Activated CD8-positive, alpha-beta memory T cell treated with anti-CD3 and anti-CD28 coated beads, Interleukin-2, amount 50 U/mL, for 1 hour (primary cell): ENCODE data around the gene DPP6.

ENCODE experiments used
- DNase-seq: peaks from one replicate; pipeline ENCODE4 v3.0.0-alpha.2; 2020; ENCODE audit errors: extremely low read depth

DPP6 gene

DNA sequence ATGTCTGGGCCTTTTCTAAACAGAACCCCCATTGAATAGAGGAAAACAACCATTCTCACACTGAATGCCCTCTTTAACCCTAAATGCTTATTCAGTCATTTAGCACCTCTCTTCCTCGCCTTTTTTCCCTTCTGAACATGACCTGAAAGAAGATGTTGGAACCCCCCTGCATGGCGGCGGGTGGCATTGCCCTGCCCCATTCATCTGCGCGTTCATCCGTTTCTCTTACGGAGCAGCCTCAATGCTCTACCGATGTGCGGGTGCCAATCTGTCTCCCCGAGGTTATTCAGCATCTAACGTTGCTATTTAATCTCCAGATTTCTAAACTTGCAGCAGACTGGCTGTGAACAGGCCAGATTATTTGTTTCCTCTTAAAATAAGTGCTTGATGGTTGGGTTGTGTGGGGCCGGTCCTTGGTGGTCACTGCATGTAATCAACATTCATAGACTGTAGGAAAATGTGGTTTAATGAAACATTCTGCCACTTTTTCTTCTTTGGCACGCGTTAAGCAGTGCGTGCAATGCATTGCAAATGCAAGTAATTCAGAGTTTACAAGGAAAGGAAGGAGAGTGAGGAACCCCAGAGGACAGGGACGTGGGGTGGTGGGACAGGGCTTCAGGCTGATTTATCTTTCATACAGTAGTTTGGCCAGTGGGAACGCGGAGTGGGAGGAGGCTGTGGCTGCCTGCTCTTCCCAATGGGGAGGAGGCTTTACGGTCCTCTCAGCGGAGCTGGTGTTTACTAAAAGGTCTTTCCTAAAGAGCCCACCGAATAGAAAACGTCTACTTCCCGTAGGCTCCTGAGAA lies 286.7 kb downstream of the DPP6 start:
- no peak for DNase-seq

DNA sequence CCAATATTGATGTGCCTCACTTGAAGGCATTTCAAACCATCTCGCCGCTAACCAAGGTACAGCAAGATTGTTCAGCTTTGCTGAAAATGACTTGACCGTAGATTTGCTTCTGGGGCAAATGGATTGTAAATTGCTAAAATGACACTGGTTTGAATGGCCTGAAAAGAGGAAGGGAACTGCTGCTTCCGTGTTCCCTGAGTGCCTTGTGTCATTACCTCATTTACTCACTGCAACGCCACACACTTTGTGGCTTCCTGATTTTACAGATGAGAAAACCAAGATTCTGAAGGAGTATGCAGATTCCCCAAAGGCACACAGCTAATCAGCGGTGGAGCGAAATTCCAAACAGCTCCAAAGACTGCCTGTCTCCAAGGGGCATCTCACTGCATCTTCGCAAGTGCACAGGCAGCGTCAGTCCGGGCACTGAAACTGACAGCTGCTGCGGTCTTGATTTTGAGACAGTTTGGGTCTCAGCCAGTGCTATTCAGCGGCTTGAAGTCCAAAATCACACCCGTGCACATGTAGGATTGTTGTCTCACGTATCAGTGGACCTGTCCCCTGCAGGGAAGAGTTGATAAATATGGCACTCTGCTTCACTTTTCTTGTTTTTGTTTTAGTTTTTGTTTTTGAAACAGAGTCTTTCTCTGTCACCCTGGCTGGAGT lies 290.9 kb downstream of the DPP6 start:
- DNase-seq: no peak

DNA sequence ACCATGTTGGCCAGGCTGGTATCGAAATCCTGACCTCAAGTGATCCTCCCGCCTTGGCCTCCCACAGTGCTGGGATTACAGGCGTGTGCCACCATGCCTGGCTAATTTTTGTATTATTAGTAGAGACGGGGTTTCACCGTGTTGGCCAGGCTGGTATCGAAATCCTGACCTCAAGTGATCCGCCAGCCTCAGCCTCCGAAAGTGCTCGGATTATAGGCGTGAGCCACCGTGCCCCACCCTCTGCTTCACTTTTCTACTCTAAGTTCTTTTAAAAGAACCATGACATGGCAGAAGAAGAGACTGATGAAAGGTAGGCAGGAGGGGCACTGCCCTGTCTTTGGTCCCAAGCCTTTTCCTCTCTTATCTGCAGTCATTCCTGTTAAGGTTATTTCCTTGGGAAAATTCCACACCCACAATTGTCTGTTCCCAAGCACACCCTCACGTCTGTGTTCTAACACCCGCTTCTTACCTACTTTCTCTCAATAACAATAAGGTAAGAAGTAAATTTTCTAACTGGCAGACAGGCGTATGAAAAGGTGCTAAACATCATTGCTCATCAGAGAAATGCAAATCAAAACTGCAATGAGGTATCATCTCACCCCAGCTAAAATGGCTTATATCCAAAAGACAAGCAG lies 291.7 kb downstream of the DPP6 start:
- no peak for DNase-seq

DNA sequence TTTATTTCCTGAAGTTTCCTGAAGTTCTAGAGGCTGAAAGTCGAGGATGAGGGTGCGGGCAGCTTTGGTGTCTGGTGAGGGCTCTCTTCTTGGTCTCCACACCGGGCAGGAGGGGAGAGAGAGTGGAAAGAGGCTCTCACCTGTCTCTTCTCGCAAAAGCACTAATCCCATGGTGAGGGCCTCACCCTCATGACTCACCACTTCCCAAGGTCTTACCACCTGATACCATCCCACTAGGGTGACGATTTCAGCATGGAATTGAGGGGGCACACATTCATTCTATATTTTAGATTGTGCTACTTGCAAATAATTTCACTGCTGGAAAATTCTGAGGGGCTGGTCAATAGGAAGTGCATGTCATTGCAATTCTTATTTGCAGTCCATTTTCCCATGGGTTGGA lies 292.9 kb downstream of the DPP6 start:
- DNase-seq: no peak

DNA sequence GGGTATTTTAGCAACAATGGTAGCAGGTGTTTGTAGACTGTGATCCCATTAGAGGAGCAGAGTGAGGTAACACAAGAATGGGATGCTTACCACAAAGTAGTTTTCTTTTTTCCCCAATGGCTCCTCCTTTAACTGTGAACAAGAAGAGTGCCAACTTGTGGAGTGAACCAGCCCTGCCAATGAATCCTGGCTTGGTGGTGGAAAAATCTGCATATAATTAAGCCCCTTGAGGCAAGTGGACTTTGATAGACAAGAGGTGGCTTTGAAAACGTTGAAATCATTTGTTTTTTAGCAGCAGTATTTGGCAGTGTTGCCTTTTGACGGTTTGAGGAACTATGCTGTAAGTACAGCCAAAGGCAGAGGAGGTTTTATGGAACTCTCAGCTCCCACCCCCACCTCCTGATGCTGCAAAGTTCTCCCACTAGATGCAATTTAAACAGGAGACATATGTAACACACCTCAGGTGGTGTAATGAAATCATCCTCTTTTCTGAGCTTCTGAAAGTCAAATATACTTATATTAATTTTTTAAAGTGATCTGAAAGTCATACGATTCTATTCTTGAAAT lies 295.6 kb downstream of the DPP6 start:
- no peak for DNase-seq

DNA sequence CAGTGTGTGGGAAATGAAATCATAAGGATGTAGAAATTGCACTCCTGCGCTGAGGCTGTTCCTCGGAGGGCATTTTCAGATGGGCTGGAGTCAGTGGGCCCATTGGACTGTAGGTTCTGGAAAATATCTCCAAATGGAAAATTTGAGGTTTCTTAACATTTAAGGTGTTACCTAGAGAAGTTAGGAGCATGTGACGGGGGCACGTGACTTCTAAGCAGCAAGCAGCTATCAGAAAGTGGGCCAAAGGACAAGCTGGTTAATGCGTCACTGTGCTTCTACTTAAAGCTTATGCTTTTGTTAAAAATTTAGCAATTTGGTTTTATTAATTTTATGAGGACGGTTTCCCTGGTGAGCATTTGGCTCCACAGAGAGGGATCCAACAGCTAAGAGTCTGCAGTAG lies 298.7 kb downstream of the DPP6 start:
- DNase-seq: no peak

DNA sequence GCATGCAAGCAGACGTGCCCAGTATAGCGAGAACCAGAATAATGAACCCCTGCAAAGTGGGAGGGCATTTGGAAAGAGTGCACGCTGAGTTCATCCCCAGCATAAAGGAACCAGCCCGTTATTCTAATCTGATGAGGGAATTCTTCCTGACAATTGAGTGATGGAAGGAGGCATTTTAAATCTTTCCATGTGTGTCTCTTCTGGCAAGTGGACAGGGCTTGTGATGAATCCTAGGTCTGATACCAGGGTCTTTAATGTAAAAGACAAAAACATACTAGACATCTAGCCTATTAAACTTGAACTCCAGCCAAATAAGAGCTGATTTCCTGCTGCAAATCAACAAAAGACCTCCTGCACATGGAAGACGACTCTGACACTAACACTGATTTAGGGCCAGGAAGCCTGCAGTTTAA lies 301.2 kb downstream of the DPP6 start:
- no peak for DNase-seq

DNA sequence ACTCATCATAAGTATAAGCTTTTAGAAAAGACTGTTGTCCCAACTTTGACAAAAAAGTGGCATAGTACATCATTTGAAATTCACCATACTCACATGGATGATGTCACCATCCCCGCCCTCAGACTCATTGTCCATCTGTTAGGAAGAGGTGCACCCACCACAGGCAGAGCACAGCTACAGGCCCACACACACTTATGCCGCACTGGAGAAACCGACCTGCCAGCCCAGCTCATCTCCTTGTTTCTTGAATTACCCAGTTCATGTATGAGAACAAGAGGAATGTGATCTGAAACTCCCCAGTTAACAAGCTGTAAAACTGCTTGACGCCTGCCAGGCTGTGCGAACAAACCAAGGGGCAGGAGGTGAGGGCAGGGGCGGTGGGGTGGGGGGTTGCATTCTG lies 312.0 kb downstream of the DPP6 start:
- DNase-seq: no peak

DNA sequence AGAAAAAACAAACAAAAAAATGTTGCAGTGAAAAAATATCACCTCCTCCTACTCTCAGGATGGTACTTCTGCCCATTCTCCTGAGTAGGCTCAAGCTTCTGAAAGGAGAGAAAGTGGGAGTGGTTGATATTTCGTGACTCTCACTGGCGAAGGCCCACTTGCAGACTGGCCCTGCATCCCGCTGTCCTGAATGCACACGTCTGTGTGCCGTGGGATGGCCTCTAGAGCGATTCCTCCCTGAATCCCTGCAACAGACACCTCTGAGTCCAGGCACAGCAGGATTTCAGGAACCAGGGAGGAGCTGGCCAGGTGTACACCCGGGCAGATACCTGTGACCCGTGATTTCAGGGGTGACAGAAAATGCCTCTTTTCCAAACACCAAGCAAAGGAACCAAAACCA lies 319.2 kb downstream of the DPP6 start:
- DNase-seq: no peak

DNA sequence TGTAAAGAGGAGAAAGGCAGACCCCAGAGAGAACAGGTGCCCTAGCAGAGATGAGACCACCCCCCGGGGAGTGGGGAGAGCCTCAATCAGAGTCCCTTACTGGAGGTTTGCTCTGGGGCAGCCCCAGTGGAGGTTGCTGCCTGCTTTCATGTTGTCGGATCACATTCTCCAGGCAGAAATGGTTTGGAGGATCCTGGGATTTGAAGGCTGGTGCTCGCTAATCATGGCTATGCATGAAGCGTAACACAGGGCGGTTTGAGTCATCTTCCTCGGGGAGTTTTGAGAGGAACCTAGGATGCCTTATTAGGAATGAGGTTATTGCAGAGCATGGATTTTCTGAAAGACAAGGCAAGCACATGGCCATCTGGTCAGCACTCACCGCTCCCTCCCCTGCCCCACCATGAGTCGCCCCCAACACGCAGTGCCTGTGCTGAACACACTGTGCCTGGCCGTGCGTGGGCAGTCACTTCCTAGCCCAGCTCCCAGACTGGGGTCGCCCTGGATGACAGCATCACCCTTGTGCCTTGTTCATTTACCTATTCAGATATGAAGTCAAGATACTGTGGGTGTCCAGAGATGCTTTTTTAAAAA lies 319.9 kb downstream of the DPP6 start:
- no peak for DNase-seq

DNA sequence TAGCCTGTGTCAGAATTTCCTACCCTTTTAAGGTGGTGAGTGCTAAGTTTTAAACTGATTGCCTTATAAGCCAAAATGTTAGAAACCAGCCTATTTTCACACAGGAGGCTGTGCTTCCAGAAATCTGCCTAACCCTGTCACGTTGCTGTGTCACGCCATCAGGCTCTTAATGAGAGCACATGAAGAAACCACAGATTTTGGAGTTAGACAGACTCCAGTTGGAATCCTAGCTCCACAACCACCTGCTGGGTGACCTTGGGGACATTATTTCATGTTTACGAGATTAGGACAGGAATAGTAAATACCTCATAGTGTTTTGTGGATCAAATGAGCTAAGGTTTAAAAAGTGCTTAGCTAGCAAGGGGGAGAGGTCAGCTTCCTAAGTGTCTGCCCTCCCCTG lies 321.8 kb downstream of the DPP6 start:
- no peak for DNase-seq

DNA sequence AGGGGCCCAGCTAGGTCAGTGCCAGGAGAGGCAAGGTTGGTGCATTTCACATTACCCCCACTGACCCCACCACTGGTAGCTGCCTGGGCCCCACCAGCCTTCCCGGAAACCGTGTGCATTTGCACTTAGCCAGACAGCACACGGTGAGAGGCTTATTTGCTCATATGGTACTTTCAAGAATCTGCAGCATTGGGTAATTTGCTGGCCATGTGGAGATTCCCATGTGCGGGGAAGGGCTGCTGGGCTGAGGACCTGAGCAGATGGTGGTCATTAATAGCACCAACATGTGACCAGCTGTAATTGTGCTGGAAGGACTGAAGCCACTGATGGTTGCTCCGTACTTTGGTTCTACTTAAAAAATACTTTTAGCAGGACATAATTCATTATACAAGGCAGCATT lies 323.8 kb downstream of the DPP6 start:
- DNase-seq: no peak

DNA sequence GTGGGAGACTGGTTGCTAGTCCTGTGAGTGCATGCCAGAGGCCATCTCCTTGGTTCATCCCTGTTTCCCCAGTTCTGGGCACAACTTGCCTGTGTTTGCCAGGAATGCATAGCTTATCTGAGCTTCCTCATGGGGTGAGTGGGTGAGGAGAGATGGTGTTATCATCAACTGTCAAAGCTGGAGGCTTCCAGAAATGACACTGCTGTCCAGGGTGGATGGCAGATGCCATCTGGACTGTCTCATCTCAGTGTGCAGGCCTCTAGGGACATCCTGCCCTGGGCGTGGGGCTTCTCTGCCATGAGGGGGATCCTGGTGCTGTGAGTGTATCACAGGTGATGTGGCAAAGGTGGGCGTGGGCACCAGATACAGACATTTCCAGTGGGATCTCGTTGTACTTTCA lies 328.6 kb downstream of the DPP6 start:
- no peak for DNase-seq

DNA sequence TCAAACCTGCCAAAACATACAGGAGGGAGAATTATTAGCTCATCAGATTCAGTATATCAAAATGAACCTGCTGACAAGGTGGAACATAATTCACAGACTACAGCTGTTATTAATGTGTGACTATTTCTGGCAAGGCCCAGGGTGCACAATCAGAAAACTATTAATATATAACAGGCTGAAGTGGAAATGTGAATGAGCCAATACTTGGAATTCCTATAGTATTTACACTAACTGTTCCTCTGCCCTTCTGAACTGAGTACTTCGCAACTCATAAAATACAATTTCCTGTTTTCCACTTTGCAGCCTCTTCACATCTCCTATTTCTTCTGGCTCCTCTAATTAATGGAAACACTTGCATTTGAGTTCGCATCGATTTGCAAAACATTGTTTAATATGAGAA lies 330.8 kb downstream of the DPP6 start:
- DNase-seq: no peak

DNA sequence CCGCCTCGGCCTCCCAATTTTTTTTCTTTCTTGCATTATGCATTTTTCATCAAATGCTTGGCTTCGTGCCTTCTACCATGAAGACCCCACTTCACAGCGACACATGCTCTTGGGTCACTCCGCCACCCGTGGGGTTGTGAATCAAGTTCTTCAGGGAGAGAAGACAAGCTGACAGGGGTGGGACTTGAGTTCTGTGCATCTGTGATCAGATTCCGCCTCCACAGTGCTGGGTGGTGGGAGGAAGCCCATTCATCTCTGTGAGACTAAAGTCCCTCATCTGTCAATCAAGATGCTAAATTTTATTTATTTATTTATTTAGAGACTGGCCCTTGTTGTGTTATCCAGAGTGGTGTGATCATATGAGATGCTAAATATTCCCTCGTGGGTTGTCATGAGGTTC lies 333.0 kb downstream of the DPP6 start:
- no peak for DNase-seq

DNA sequence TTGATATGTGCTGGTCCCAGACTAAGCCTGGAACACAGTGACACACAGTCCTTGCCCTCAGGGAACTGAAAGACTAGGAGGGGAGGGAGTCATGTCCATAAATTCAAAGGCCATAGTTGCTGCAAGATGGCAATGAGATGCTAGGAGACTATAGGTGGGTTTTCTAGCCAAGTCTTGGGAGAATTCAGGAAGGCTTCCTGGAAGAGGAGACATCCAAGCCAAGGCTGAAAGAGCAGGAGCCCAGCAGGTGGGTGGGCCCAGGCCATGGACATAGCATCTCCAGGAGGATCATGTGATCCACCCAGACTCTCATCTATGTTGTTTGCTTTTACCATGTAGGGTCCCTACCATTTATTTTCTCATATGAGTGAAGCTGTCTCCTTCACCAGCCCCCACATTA lies 335.1 kb downstream of the DPP6 start:
- no peak for DNase-seq

DNA sequence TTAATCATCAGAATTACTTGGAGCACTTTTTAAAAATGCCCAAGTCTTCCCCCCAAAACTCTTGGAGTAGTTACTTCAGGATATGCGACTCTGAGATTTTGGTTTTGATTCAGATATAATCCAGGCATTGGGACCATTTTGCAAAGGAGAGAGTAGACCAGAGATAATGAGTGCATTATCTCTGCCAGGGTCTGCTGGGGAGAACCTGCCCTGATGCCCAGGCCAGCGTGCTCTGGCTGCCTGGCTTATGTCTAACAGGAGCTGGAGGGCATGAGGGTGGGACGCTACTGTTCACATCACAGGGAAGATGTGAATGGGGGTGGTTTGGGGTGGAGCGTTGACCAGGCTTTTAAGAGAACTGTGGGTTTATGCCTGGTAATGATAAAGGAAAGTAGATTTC lies 336.2 kb downstream of the DPP6 start:
- DNase-seq: no peak

DNA sequence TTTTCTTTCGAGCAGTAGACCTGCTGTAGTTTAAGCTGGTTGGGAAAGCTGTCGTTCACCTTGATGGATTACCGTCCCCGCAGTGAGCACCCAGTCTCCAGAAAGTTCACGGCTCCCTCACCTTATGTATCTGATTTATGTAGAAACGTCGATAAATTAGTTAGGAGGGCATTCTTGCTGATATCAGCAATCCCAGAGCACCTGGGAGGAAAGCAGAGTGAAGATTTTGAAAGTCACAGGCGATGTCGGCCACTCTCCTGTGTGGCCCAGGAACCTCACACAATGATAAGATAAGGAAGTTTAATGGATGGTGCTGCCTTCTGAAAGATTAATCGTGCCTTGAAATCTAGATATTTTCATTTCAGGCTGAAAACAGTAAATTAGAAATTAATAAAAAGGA lies 336.8 kb downstream of the DPP6 start:
- DNase-seq: no peak

DNA sequence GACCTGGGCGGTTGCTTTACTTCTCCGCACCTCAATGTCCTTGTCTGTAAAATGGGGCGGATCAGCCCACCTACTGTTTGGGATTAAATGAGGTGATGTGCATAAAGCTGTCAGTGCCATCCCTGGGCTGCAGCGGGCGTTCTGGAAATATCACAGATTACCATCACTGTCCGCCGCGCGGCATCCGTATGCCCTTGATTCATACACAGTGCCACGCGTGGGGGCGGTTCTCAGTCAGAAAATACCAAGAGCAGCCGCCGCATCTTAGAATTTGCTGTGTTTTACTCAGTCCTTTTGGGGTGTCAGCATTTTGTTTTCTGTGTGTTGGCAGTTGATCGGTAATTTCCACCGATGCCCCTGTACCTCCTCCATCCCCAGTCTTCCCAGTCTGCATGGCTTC lies 338.8 kb downstream of the DPP6 start:
- no peak for DNase-seq

DNA sequence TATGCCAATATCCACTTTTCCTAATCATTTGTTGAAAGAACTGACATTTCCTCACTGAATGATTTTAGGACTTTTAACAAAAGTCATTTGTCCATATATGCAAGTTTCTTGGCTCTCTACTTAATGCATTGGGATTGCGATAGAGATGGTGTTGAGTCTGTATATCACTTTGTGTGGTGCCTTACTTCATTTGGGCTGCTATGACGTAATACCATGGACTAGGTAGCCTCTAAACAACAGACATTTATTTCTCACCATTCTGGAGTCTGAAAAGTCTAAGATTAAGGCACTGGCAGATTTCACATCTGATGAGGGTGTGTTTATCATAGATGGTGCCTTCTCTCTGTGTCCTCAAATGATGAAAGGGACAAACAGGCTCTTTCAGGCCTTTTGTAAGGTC lies 342.6 kb downstream of the DPP6 start:
- DNase-seq: no peak

DNA sequence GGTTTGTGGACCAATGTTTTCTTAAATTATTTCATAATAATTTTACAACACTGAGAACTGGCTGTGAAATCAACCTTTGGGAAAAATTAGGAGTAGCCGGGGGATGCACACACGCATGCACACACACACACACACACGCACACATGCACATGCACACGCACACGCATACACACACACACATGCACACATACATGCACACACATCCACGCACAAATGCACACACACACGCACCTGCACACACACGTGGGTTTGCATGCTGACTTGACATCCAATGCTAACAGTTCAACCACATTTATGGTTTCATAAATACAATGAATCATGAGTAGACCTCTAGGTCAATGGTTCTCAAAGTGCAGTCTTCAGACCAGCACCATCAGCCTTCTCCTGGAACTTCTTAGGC lies 354.1 kb downstream of the DPP6 start:
- no peak for DNase-seq

DNA sequence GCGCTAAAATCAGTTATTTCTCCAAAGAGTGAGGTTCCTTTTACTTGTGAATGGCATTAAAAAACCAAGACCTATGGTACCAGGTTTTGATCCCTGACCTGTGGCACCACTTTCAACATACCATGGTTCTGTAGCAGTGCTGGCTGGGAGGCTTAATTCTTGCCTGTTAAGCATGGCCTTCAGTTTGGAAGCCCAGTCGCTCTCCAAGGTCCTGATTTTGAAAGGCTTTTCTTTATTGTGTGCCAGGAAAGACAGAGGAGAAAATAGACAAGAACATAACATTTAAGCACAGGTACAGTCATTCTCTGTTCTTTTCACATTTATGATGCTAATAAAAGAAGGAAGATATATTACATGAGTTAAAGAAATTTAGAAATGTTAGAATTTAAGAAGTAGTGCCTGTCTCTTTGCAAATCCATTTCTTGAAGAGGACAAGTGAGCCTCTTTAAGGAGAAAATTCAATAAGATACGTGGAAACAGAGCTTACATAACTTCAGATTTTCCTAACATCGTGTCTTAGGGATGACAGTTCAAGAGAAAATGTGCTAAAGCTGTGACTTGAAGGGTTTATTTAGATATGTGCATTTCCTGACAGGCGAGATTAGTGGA lies 357.6 kb downstream of the DPP6 start:
- DNase-seq: no peak
